Endothelial cell of umbilical vein (primary cell): ENCODE measurements around the gene PIM1. TPM values are rescaled to one million over a fixed set of nuclear protein-coding genes. Genes with fewer than 3 reads are reported as not detected.

Experiments
- BruUV-seq: library from RNA; stranded (reverse); fragments of 400-500 nt; replicated peaks from 2 replicates; lab custom pipeline; 2021; lab: Mats Ljungman, UMichigan
- CTCF ChIA-PET: fragments of 300-600, 350-600 bp; sonication (Branson Sonifier 250); formaldehyde crosslinking; loops from one replicate; lab custom pipeline; 2021; ENCODE audit warnings: antibody characterized with exemption, inconsistent platforms; lab: Charles Lee
- POLR2A ChIA-PET: fragments of 300-600, 350-600 bp; sonication (Branson Sonifier 250); formaldehyde crosslinking; loops from one replicate; lab custom pipeline; 2021; ENCODE audit warnings: antibody characterized with exemption, inconsistent platforms; lab: Charles Lee
- DNase-seq: peaks from one replicate; pipeline ENCODE4 v3.0.0-alpha.2; 2011; ENCODE audit warnings: low read depth, low spot score
- FAIRE-seq: peaks from 2 replicates; lab custom pipeline; 2011; peaks lifted over from hg19 to GRCh38; lab: Jason Lieb, UNC
- H2AFZ ChIP-seq: 2 replicates; pipeline ENCODE4 v1.6.0; 2012; ENCODE audit warnings: low read depth, low read length, control low read depth, inconsistent platforms
- H3K27ac ChIP-seq: 2 replicates; pipeline ENCODE4 v1.5.1; 2011; ENCODE audit warnings: low read depth, mild to moderate bottlenecking, control low read depth, low read length, moderate library complexity; ENCODE audit not compliant: insufficient read depth
- H3K27me3 ChIP-seq, 2 experiments: 2 replicates each; pipeline versions ENCODE4 v1.6.0 to v1.6.1; 2011; ENCODE audit warnings: low read length in 2 of 2, mixed read lengths in 1 of 2; ENCODE audit not compliant: control insufficient read depth in 2 of 2, insufficient read depth in 2 of 2
- H3K36me3 ChIP-seq, 2 experiments: 2 replicates in 1 of 2; 3 replicates in 1 of 2; pipeline ENCODE4 v1.5.1; 2011; ENCODE audit warnings: low read length in 2 of 2, mild to moderate bottlenecking in 1 of 2, moderate library complexity in 1 of 2; ENCODE audit not compliant: control insufficient read depth in 2 of 2, insufficient read depth in 2 of 2; ENCODE audit errors: extremely low read depth in 1 of 2
- H3K4me1 ChIP-seq: 3 replicates; pipeline ENCODE4 v1.5.1; 2011; ENCODE audit warnings: mild to moderate bottlenecking, low read length; ENCODE audit not compliant: control insufficient read depth, insufficient read depth; ENCODE audit errors: extremely low read depth
- H3K4me2 ChIP-seq: 2 replicates; pipeline ENCODE4 v1.6.1; 2011; ENCODE audit warnings: low read length, control low read depth, mixed read lengths; ENCODE audit not compliant: insufficient read depth
- H3K4me3 ChIP-seq, 3 experiments: fragments of 200-600 bp in 1 of 3; sonication (generic), shearing (Covaris generic) in 1 of 3; replicated peaks in 1 of 3; 2 replicates each; pipeline ENCODE4 v1.5.1; 2011 to 2016; ENCODE audit warnings: control low read depth in 3 of 3, low read length in 3 of 3, mild to moderate bottlenecking in 2 of 3, inconsistent platforms in 1 of 3, low read depth in 1 of 3, moderate library complexity in 1 of 3; ENCODE audit not compliant: insufficient read depth in 1 of 3
- H3K79me2 ChIP-seq: 2 replicates; pipeline ENCODE4 v1.6.0; 2012; ENCODE audit warnings: low read length, inconsistent platforms; ENCODE audit not compliant: control insufficient read depth, insufficient read depth
- H3K9ac ChIP-seq: replicated peaks from 2 replicates; pipeline ENCODE3; 2011; ENCODE audit warnings: low read length, control low read depth; ENCODE audit not compliant: insufficient read depth; ENCODE audit errors: extremely low read depth
- H3K9me1 ChIP-seq: replicated peaks from 3 replicates; pipeline ENCODE4 v1.6.0; 2011; ENCODE audit warnings: mild to moderate bottlenecking, low read length; ENCODE audit not compliant: control insufficient read depth, insufficient read depth; ENCODE audit errors: extremely low read depth
- H3K9me3 ChIP-seq: replicated peaks from 2 replicates; pipeline ENCODE4 v1.5.1; 2012; ENCODE audit warnings: low read length, inconsistent platforms; ENCODE audit not compliant: control insufficient read depth, insufficient read depth
- H4K20me1 ChIP-seq: replicated peaks from 2 replicates; pipeline ENCODE3; 2011; ENCODE audit warnings: mild to moderate bottlenecking, low read length; ENCODE audit not compliant: control insufficient read depth, insufficient read depth; ENCODE audit errors: extremely low read depth
- EZH2 ChIP-seq: IDR thresholded peaks from 2 replicates; pipeline ENCODE4 v1.6.1; 2012; ENCODE audit warnings: borderline replicate concordance, low read depth, mild to moderate bottlenecking, moderate library complexity, low read length, inconsistent platforms; ENCODE audit not compliant: severe bottlenecking
- FOS ChIP-seq: IDR thresholded peaks from 2 replicates; pipeline ENCODE4 v1.6.1; 2011; ENCODE audit warnings: mild to moderate bottlenecking, low read length, moderate library complexity, borderline replicate concordance; ENCODE audit not compliant: insufficient read depth
- GATA2 ChIP-seq: IDR thresholded peaks from 2 replicates; pipeline ENCODE4 v1.7.0; 2011; ENCODE audit warnings: low read depth, mild to moderate bottlenecking, moderate library complexity, mixed read lengths, low read length; ENCODE audit not compliant: insufficient read length, insufficient read depth
- JUN ChIP-seq: IDR thresholded peaks from 2 replicates; pipeline ENCODE4 v1.6.1; 2011; ENCODE audit warnings: borderline replicate concordance, low read depth; ENCODE audit not compliant: insufficient read length, insufficient read depth
- MYC ChIP-seq: IDR thresholded peaks from one replicate; pipeline ENCODE4 v1.6.1; 2011; ENCODE audit warnings: mild to moderate bottlenecking, low read depth, low read length
- POLR2A ChIP-seq: IDR thresholded peaks from 2 replicates; pipeline ENCODE4 v1.6.1; 2012; ENCODE audit warnings: low read depth, mild to moderate bottlenecking, control low read depth, low read length
- POLR2AphosphoS5 ChIP-seq: IDR thresholded peaks from 2 replicates; pipeline ENCODE4 v1.6.1; 2012; ENCODE audit warnings: low read depth, mild to moderate bottlenecking, control low read depth, low read length, moderate library complexity; ENCODE audit not compliant: insufficient read depth
- dilution Hi-C: fragments of 300-500 bp; cut with MboI; formaldehyde crosslinking; loops from one replicate; pipeline ENCODE4 v1.15.0; 2019; ENCODE audit warnings: low sequenced_read_pairs; ENCODE audit not compliant: extremely low pct_ligation_motif_present
- intact Hi-C: fragments of 100-400 bp; cut with micrococcal nuclease; formaldehyde crosslinking; loops from one replicate; pipeline ENCODE4 v1.10.0; 2022
- polyA plus RNA-seq, 4 experiments: library from polyadenylated mRNA; depleted of rRNA in 3 of 4; stranded (reverse) in 3 of 4; unstranded in 1 of 4; fragments of >200 nt; gene quantifications; 2 replicates each; pipeline versions ENCODE4 v1.2.1 to v1.2.3, GENCODE V29; 2011 to 2012; ENCODE audit warnings: missing spikeins in 1 of 4
- total RNA-seq: library from RNA; stranded (reverse); gene quantifications from 2 replicates; pipeline ENCODE4 v1.2.3, GENCODE V29; 2021
- TF ChIP-seq, protein P1 (sequence below), 2 donors: IDR thresholded peaks; 1 replicate in 1 of 2; 2 replicates in 1 of 2; pipeline ENCODE4 v1.5.1; 2011; ENCODE audit warnings: low read length in 2 of 2, mild to moderate bottlenecking in 2 of 2, moderate library complexity in 2 of 2, control low read depth in 1 of 2, inconsistent platforms in 1 of 2, low read depth in 1 of 2; ENCODE audit not compliant: insufficient read depth in 1 of 2; ENCODE audit errors: extremely low read depth in 1 of 2
- TF ChIP-seq, protein P2 (sequence below): IDR thresholded peaks from 2 replicates; pipeline ENCODE4 v1.6.1; 2011; ENCODE audit not compliant: insufficient read depth, insufficient read length

The PIM1 gene
- total and polyA plus RNA-seq, 2 donors (not counting 3 experiments of a cell fraction or from before 2014, with no cell fraction given): 9.2 to 11.3 TPM

DNA sequence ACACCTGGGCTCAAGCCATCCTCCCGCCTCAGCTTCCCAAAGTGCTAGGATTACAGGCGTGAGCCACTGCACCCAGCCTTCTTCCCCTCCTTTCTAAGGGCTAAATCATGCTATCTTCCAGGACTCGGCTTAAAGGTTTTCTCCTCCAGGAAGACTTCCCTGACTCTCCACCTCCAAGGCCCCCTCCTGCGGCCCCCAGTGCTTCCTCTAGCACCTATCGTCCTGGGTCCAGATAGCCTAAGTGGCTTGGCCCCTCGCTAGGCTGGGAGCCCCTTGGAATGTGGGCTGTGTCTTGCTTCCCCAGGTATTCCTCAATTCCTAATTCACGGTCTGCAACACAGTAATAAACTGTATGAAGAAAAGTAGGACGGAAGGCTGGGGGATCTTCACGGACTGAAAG is 36.7 kb downstream of the PIM1 start:
- H3K27ac ChIP-seq: no peak overlapping the region
- H3K9me3 ChIP-seq: no peaks in the 10 kb centered on the region
- no peak overlapping the region for H3K9ac ChIP-seq
- no peaks in the 10 kb centered on the region for H3K9me1 ChIP-seq
- no peaks in the 10 kb centered on the region for H4K20me1 ChIP-seq
- no peak overlapping the region for H3K4me2 ChIP-seq
- no peak for TF ChIP-seq EZH2
- no peak for TF ChIP-seq JUN
- TF ChIP-seq POLR2A: no peak
- no peak for TF ChIP-seq FOS
- TF ChIP-seq, protein P1, sequence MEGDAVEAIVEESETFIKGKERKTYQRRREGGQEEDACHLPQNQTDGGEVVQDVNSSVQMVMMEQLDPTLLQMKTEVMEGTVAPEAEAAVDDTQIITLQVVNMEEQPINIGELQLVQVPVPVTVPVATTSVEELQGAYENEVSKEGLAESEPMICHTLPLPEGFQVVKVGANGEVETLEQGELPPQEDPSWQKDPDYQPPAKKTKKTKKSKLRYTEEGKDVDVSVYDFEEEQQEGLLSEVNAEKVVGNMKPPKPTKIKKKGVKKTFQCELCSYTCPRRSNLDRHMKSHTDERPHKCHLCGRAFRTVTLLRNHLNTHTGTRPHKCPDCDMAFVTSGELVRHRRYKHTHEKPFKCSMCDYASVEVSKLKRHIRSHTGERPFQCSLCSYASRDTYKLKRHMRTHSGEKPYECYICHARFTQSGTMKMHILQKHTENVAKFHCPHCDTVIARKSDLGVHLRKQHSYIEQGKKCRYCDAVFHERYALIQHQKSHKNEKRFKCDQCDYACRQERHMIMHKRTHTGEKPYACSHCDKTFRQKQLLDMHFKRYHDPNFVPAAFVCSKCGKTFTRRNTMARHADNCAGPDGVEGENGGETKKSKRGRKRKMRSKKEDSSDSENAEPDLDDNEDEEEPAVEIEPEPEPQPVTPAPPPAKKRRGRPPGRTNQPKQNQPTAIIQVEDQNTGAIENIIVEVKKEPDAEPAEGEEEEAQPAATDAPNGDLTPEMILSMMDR (IDR thresholded peaks at IDR 0.05; ENCODE audit: extremely low read depth in 1 of 2, insufficient read depth in 1 of 2, low read depth in 1 of 2, low read length in 2 of 2): no peak
- no peak for TF ChIP-seq POLR2AphosphoS5
- TF ChIP-seq GATA2: no peak
- TF ChIP-seq, protein P2, sequence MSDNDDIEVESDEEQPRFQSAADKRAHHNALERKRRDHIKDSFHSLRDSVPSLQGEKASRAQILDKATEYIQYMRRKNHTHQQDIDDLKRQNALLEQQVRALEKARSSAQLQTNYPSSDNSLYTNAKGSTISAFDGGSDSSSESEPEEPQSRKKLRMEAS: no peak
- TF ChIP-seq MYC: no peak
- no peak overlapping the region for H2AFZ ChIP-seq
- no TSS peak for BruUV-seq
- no peak for FAIRE-seq
- H3K4me3 ChIP-seq: no peak overlapping the region
- ChIA-PET POLR2A (no interaction called here), CTCF (interaction anchor here (1.1 to 12.5 kb wide), 6 partner anchors 9 to 185 kb away, joined by 3 to 330 read pairs (median 15); no protein-coding TSS in a partner anchor)
- dilution Hi-C loops: no loop called here
- no peaks in the 10 kb centered on the region for H3K79me2 ChIP-seq
- peaks cover 4% of the 10 kb centered on the region for H3K4me1 ChIP-seq
- DNase-seq: no peak
- H3K36me3 ChIP-seq: no peaks in the 10 kb centered on the region
- intact Hi-C loops: no loop called here
- H3K27me3 ChIP-seq: peaks cover 24 to 29% of the 10 kb centered on the region in 2 experiments
